GM12873 (cell line): ENCODE data around the gene TNNT1.
A peak's percentile ranks its signal among the peaks of the same experiment; 100 is the strongest.

ENCODE experiments used
- CTCF ChIP-seq: IDR thresholded peaks from 2 replicates; pipeline ENCODE4 v1.5.1; 2012; ENCODE audit warnings: low read depth, mild to moderate bottlenecking, moderate library complexity, low read length, control low read depth; ENCODE audit not compliant: insufficient read depth; ENCODE audit errors: missing control alignments

TNNT1 gene

GRCh38 chr19:55132453-55133129, 16.4 kb downstream of the TNNT1 start:
- TF ChIP-seq CTCF, result peak; percentile 22

- no peak for TF ChIP-seq CTCF
Observed at GRCh38 chr19:55131421-55131820, 17.6 kb downstream of the TNNT1 start.

- TF ChIP-seq CTCF, result no peak
Observed at GRCh38 chr19:55119053-55119452, 30.0 kb downstream of the TNNT1 start.

- TF ChIP-seq CTCF, result no peak
Observed at GRCh38 chr19:55118401-55118991, 30.5 kb downstream of the TNNT1 start.

- no peak for TF ChIP-seq CTCF
Observed at GRCh38 chr19:55117663-55118391, 31.2 kb downstream of the TNNT1 start.

GRCh38 chr19:55116859-55117662, 31.9 kb downstream of the TNNT1 start, which contains the start of gene PPP1R12C:
PPP1R12C (minus strand) TSS chr19:55117637; CDS start chr19:55117543, 94 bp downstream.
- TF ChIP-seq CTCF, result no peak
